ENCODE measurements around the gene SMOC1.

Gene SMOC1

DNA sequence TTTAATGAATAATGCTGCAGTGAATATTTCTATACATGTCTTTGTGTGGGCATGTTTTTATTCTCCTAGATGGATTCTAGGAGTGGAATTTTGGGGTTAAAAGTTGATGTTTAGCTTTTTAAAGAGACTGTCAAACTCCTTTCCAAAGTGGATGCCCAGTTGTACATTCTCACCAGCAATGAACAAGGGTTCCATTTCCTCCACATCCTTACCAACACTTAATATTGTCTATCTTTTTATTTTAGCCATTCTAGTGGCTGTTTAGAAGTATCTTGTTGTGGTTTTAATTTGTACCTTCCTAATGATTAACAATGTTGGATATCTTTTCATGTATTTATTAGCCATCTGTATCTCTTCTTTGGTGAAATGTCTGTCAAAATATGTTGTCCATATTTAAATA is 109.8 kb downstream of the SMOC1 start:
- H3K4me2 ChIP-seq (ENCODE audit: insufficient read depth, low read length): no peak overlapping the region
- no peak overlapping the region for H3K4me3 ChIP-seq (ENCODE audit: low read depth in 1 of 2, low read length in 2 of 2)
- peaks cover 20% of the 10 kb centered on the region for H3K27me3 ChIP-seq (ENCODE audit: insufficient read depth, low read length, poor library complexity)
- no peak overlapping the region for H2AFZ ChIP-seq (ENCODE audit: low read depth, low read length)
- no peak for TF ChIP-seq EZH2 (IDR thresholded peaks at IDR 0.05; ENCODE audit: borderline replicate concordance, low read depth, low read length, severe bottlenecking)
- TF ChIP-seq, protein P1, sequence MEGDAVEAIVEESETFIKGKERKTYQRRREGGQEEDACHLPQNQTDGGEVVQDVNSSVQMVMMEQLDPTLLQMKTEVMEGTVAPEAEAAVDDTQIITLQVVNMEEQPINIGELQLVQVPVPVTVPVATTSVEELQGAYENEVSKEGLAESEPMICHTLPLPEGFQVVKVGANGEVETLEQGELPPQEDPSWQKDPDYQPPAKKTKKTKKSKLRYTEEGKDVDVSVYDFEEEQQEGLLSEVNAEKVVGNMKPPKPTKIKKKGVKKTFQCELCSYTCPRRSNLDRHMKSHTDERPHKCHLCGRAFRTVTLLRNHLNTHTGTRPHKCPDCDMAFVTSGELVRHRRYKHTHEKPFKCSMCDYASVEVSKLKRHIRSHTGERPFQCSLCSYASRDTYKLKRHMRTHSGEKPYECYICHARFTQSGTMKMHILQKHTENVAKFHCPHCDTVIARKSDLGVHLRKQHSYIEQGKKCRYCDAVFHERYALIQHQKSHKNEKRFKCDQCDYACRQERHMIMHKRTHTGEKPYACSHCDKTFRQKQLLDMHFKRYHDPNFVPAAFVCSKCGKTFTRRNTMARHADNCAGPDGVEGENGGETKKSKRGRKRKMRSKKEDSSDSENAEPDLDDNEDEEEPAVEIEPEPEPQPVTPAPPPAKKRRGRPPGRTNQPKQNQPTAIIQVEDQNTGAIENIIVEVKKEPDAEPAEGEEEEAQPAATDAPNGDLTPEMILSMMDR (IDR thresholded peaks at IDR 0.05; ENCODE audit: borderline replicate concordance, extremely low read depth, low read length, poor library complexity, severe bottlenecking): no peak
- no peaks in the 10 kb centered on the region for H3K79me2 ChIP-seq (ENCODE audit: insufficient read depth, low read length)
- no peak for ATAC-seq (ENCODE audit: insufficient read depth, low read depth)
- no peaks in the 10 kb centered on the region for H3K9me3 ChIP-seq (ENCODE audit: insufficient read depth, low read length, severe bottlenecking)
- no peaks in the 10 kb centered on the region for H3K36me3 ChIP-seq (ENCODE audit: insufficient read depth, low read length)
- H3K27ac ChIP-seq (ENCODE audit: low read length): no peak overlapping the region
- no peak for DNase-seq
- H4K20me1 ChIP-seq (ENCODE audit: insufficient read depth, low read length): no peaks in the 10 kb centered on the region
- H3K9ac ChIP-seq (ENCODE audit: low read depth, low read length): no peak overlapping the region
- no peaks in the 10 kb centered on the region for H3K4me1 ChIP-seq (ENCODE audit: insufficient read depth, low read length)

DNA sequence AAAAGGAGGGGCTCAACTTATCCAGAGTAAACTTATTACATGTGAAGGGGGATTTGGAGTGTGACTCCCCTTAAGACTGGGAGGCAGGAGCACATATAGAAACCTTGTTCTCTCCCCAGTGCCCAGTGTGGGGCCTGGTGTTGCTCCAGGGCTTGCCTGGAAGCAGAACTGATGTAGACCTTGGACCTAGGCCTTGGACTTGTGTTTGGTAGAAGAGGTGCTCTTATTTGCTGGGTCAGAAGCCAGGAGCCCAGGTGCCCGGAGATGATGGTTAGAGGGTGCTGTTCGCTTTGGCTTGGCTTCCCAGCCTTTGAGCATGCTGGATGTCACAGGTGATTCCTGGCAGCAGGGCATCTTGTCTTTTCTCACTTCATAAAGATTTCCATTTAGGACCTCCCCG is 110.4 kb downstream of the SMOC1 start:
- no peaks in the 10 kb centered on the region for H3K4me1 ChIP-seq (ENCODE audit: insufficient read depth, low read length)
- no peak overlapping the region for H3K4me3 ChIP-seq (ENCODE audit: low read depth in 1 of 2, low read length in 2 of 2)
- H3K27me3 ChIP-seq (ENCODE audit: insufficient read depth, low read length, poor library complexity): peaks cover 20% of the 10 kb centered on the region
- H3K36me3 ChIP-seq (ENCODE audit: insufficient read depth, low read length): no peaks in the 10 kb centered on the region
- DNase-seq (no peak), ATAC-seq (ENCODE audit: insufficient read depth, low read depth) (no peak)
- H3K27ac ChIP-seq (ENCODE audit: low read length): no peak overlapping the region
- TF ChIP-seq, protein P1 (IDR thresholded peaks at IDR 0.05; ENCODE audit: borderline replicate concordance, extremely low read depth, low read length, poor library complexity, severe bottlenecking): no peak
- TF ChIP-seq EZH2 (IDR thresholded peaks at IDR 0.05; ENCODE audit: borderline replicate concordance, low read depth, low read length, severe bottlenecking): no peak
- no peaks in the 10 kb centered on the region for H3K9me3 ChIP-seq (ENCODE audit: insufficient read depth, low read length, severe bottlenecking)
- no peak overlapping the region for H3K9ac ChIP-seq (ENCODE audit: low read depth, low read length)
- no peaks in the 10 kb centered on the region for H4K20me1 ChIP-seq (ENCODE audit: insufficient read depth, low read length)
- no peaks in the 10 kb centered on the region for H3K79me2 ChIP-seq (ENCODE audit: insufficient read depth, low read length)
- H3K4me2 ChIP-seq (ENCODE audit: insufficient read depth, low read length): no peak overlapping the region
- no peak overlapping the region for H2AFZ ChIP-seq (ENCODE audit: low read depth, low read length)

DNA sequence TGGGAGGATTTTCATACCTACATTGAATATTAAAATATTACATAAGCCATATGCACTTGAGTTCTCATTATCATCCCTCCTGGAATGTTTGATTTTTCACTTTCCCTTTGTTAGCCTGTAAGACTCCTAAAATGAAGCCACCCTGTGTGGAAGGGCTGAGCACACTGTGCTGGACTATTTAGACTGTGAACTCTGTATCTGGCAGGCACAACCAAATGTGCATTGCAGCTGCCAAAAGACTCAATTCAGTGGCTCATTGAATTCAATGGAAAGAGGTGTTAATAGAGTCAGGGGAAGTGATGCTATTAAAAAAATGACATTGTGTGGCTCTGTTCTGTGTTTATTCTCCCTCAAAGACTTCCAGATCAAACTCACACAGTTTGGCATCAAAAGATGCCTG is 111.1 kb downstream of the SMOC1 start:
- Histone ChIP-seq H3K9ac (ENCODE audit: low read depth, low read length) (no peak overlapping the region), H3K9me3 (ENCODE audit: insufficient read depth, low read length, severe bottlenecking) (no peaks in the 10 kb centered on the region), H3K36me3 (ENCODE audit: insufficient read depth, low read length) (no peaks in the 10 kb centered on the region), H2AFZ (ENCODE audit: low read depth, low read length) (no peak overlapping the region), H3K4me2 (ENCODE audit: insufficient read depth, low read length) (no peak overlapping the region), H3K27ac (ENCODE audit: low read length) (no peak overlapping the region), H3K27me3 (ENCODE audit: insufficient read depth, low read length, poor library complexity) (peaks cover 20% of the 10 kb centered on the region), H4K20me1 (ENCODE audit: insufficient read depth, low read length) (no peaks in the 10 kb centered on the region), H3K79me2 (ENCODE audit: insufficient read depth, low read length) (no peaks in the 10 kb centered on the region), H3K4me1 (ENCODE audit: insufficient read depth, low read length) (no peaks in the 10 kb centered on the region), H3K4me3 (ENCODE audit: low read depth in 1 of 2, low read length in 2 of 2) (no peak overlapping the region)
- ATAC-seq (ENCODE audit: insufficient read depth, low read depth) (no peak), DNase-seq (no peak)
- TF ChIP-seq, protein P1 (IDR thresholded peaks at IDR 0.05; ENCODE audit: borderline replicate concordance, extremely low read depth, low read length, poor library complexity, severe bottlenecking): no peak
- no peak for TF ChIP-seq EZH2 (IDR thresholded peaks at IDR 0.05; ENCODE audit: borderline replicate concordance, low read depth, low read length, severe bottlenecking)

DNA sequence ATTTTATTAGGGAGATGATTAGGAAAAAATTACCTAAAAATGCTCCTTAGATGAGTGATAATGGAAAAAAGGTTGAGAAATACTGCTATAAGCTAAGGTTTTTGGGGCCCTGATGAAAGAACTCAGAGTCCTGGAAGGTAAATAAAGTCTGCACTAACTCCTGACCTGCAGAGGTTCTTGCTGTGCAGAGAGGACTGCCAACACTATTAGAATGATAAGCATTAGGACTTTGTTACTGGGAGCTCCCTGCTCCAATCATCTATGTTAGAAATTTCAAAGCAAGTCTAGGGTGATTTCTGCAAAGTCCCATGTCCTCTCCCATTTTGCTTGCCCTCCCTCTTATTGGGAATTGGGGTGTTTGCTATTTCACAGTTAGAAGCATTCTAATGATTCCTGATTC is 112.2 kb downstream of the SMOC1 start:
- TF ChIP-seq, protein P1 (IDR thresholded peaks at IDR 0.05; ENCODE audit: borderline replicate concordance, extremely low read depth, low read length, poor library complexity, severe bottlenecking): no peak
- no peak for TF ChIP-seq EZH2 (IDR thresholded peaks at IDR 0.05; ENCODE audit: borderline replicate concordance, low read depth, low read length, severe bottlenecking)
- Histone ChIP-seq H3K4me1 (ENCODE audit: insufficient read depth, low read length) (no peaks in the 10 kb centered on the region), H3K4me3 (ENCODE audit: low read depth in 1 of 2, low read length in 2 of 2) (no peak overlapping the region), H2AFZ (ENCODE audit: low read depth, low read length) (no peak overlapping the region), H3K36me3 (ENCODE audit: insufficient read depth, low read length) (no peaks in the 10 kb centered on the region), H4K20me1 (ENCODE audit: insufficient read depth, low read length) (no peaks in the 10 kb centered on the region), H3K9ac (ENCODE audit: low read depth, low read length) (no peak overlapping the region), H3K27ac (ENCODE audit: low read length) (no peak overlapping the region), H3K27me3 (ENCODE audit: insufficient read depth, low read length, poor library complexity) (peaks cover 20% of the 10 kb centered on the region), H3K79me2 (ENCODE audit: insufficient read depth, low read length) (no peaks in the 10 kb centered on the region), H3K9me3 (ENCODE audit: insufficient read depth, low read length, severe bottlenecking) (no peaks in the 10 kb centered on the region), H3K4me2 (ENCODE audit: insufficient read depth, low read length) (no peak overlapping the region)
- ATAC-seq (ENCODE audit: insufficient read depth, low read depth) (no peak), DNase-seq (no peak)
